ENCODE results near the gene BHMT. TPM values are rescaled to one million over a fixed set of nuclear protein-coding genes. Genes with fewer than 3 reads are reported as not detected.

BHMT gene
- total RNA-seq, 1 experiment from 2014 or later, result not detected

- Histone ChIP-seq H4K20me1 (ENCODE audit: low read length) (no peaks in the 10 kb centered on the region), H3K79me2 (ENCODE audit: low read length) (no peaks in the 10 kb centered on the region), H3K9me3 (ENCODE audit: low read length) (no peaks in the 10 kb centered on the region), H2AFZ (ENCODE audit: low read length) (peak overlapping the region; percentile 71), H3K36me3 (ENCODE audit: low read depth, low read length) (no peaks in the 10 kb centered on the region), H3K27me3 (ENCODE audit: low read length) (no peaks in the 10 kb centered on the region), H3K4me3 (ENCODE audit: low read length) (peak overlapping the region; percentile 53), H3K27ac (ENCODE audit: low read length) (peak overlapping the region; percentile 34), H3K9ac (ENCODE audit: low read length) (no peak overlapping the region), H3K4me1 (ENCODE audit: insufficient read depth, low read length) (peaks cover 11% of the 10 kb centered on the region), H3F3A (ENCODE audit: low read length, unreplicated experiment) (no peaks in the 10 kb centered on the region), H3K4me2 (ENCODE audit: low read length) (peak overlapping the region; percentile 82), H3K9me2 (replicated peaks; ENCODE audit: low read length) (no peaks in the 10 kb centered on the region)
- ChIA-PET CTCF (interaction anchor here (0.6 to 3.6 kb wide), 20 partner anchors 9 to 335 kb away, joined by 3 to 176 read pairs (median 4); no protein-coding TSS in a partner anchor), POLR2A (ENCODE audit: unreplicated experiment) (interaction anchor here (0.6 kb wide), 1 partner anchor 452 kb away, joined by 3 read pairs; no protein-coding TSS in a partner anchor)
- BruUV-seq (replicated peaks), result no TSS peak
- intact Hi-C loops (cut with micrococcal nuclease), result loop anchor here (1.0 to 10.0 kb wide), 9 partner anchors 69 to 403 kb away; no protein-coding TSS in a partner anchor
- TF ChIP-seq CTCF (conservative IDR thresholded peaks at IDR 0.05; ENCODE audit: low read depth, low read length), result peak; percentile 73
- no peak for TF ChIP-seq EZH2phosphoT487 (IDR thresholded peaks at IDR 0.05; ENCODE audit: borderline replicate concordance, low read length)
- peak; percentile 77 for ATAC-seq
- DNase-seq, result peak; percentile 80
Measured at GRCh38 chr5:79133657-79134451, 22.2 kb downstream of the BHMT start.

GRCh38 chr5:79135790-79136553 lies 24.4 kb downstream of the BHMT start:
- CTCF ChIA-PET, result no interaction called here
- no peaks in the 10 kb centered on the region for H4K20me1 ChIP-seq (ENCODE audit: low read length)
- H3K36me3 ChIP-seq (ENCODE audit: low read depth, low read length), result no peaks in the 10 kb centered on the region
- intact Hi-C loops (cut with micrococcal nuclease), result loop anchor here (5.0 to 10.0 kb wide), 2 partner anchors 46 to 369 kb away; no protein-coding TSS in a partner anchor
- TF ChIP-seq CTCF (conservative IDR thresholded peaks at IDR 0.05; ENCODE audit: low read depth, low read length) (no peak), EZH2 (IDR thresholded peaks at IDR 0.05; ENCODE audit: low read length, unreplicated experiment) (no peak), EZH2phosphoT487 (IDR thresholded peaks at IDR 0.05; ENCODE audit: borderline replicate concordance, low read length) (no peak)
- BruUV-seq (replicated peaks), result no TSS peak
- no peak overlapping the region for H2AFZ ChIP-seq (ENCODE audit: low read length)
- H3K9me3 ChIP-seq (ENCODE audit: low read length), result no peaks in the 10 kb centered on the region
- no peak overlapping the region for H3K9ac ChIP-seq (ENCODE audit: low read length)
- ATAC-seq (no peak), DNase-seq (no peak)
- H3F3A ChIP-seq (ENCODE audit: low read length, unreplicated experiment), result no peaks in the 10 kb centered on the region
- H3K79me2 ChIP-seq (ENCODE audit: low read length), result no peaks in the 10 kb centered on the region
- H3K27ac ChIP-seq (ENCODE audit: low read length), result no peak overlapping the region
- peaks cover 11% of the 10 kb centered on the region for H3K4me1 ChIP-seq (ENCODE audit: insufficient read depth, low read length)
- POLR2A ChIA-PET (ENCODE audit: unreplicated experiment), result no interaction called here
- H3K9me2 ChIP-seq (replicated peaks; ENCODE audit: low read length), result no peaks in the 10 kb centered on the region
- no peaks in the 10 kb centered on the region for H3K27me3 ChIP-seq (ENCODE audit: low read length)
- H3K4me3 ChIP-seq (ENCODE audit: low read length), result no peak overlapping the region
- H3K4me2 ChIP-seq (ENCODE audit: low read length), result no peak overlapping the region
